Lung (tissue), 12 donors: ENCODE measurements around the gene STIM2. TPM values are rescaled to one million over a fixed set of nuclear protein-coding genes. Genes with fewer than 3 reads are reported as not detected.

Source experiments
- ATAC-seq: fragments of 200-7000 bp; cut with Tn5 transposase; one replicate; pipeline ENCODE4 v1.9.1; 2020; ENCODE audit warnings: moderate number of reproducible peaks; ENCODE audit not compliant: insufficient read depth, low FRiP score
- DNase-seq, 3 donors: peaks; one replicate each; pipeline ENCODE4 v3.0.0-alpha.2; 2013 to 2017
- H3K27ac ChIP-seq, 2 donors: one replicate each; pipeline ENCODE4 v1.5.1; 2013; ENCODE audit warnings: mild to moderate bottlenecking in 2 of 2, moderate library complexity in 2 of 2, control low read depth in 1 of 2, inconsistent platforms in 1 of 2, low read depth in 1 of 2, low read length in 1 of 2
- H3K27me3 ChIP-seq, 3 donors: one replicate each; pipeline ENCODE4 v1.5.1; 2013; ENCODE audit warnings: low read length in 2 of 3; ENCODE audit not compliant: control insufficient read depth in 3 of 3, insufficient read depth in 3 of 3
- H3K36me3 ChIP-seq, 4 donors: one replicate each; pipeline ENCODE4 v1.5.1; 2013; ENCODE audit warnings: low read length in 4 of 4, mild to moderate bottlenecking in 1 of 4, moderate library complexity in 1 of 4; ENCODE audit not compliant: control insufficient read depth in 4 of 4, insufficient read depth in 4 of 4
- H3K4me1 ChIP-seq, 5 donors: one replicate each; pipeline ENCODE4 v1.5.1; 2013; ENCODE audit warnings: low read length in 5 of 5, mild to moderate bottlenecking in 2 of 5, moderate library complexity in 1 of 5; ENCODE audit not compliant: control insufficient read depth in 5 of 5, insufficient read depth in 5 of 5
- H3K4me3 ChIP-seq: one replicate; pipeline ENCODE4 v1.5.1; 2013; ENCODE audit warnings: mild to moderate bottlenecking, control low read depth, moderate library complexity
- H3K9ac ChIP-seq, 2 donors: one replicate each; pipeline ENCODE4 v1.5.1; 2013; ENCODE audit warnings: low read length in 2 of 2, control low read depth in 1 of 2; ENCODE audit not compliant: insufficient read depth in 1 of 2
- H3K9me3 ChIP-seq, 4 donors: one replicate each; pipeline ENCODE4 v1.5.1; 2013; ENCODE audit warnings: low read length in 3 of 4, mild to moderate bottlenecking in 1 of 4, moderate library complexity in 1 of 4; ENCODE audit not compliant: control insufficient read depth in 4 of 4, insufficient read depth in 3 of 4
- CTCF ChIP-seq: IDR thresholded peaks from 2 replicates; pipeline ENCODE4 v1.5.1; 2012; ENCODE audit warnings: mild to moderate bottlenecking; ENCODE audit errors: control extremely low read depth, extremely low read depth
- WGBS, 2 donors: extraction: QIAGEN DNeasy Blood & Tissue Kit; methylation state at CpG; one replicate each; pipeline ENCODE4 v1.1.7; 2013; 5-methylcytosine and 5-hydroxymethylcytosine counted together
- polyA plus RNA-seq, 2 donors: library from polyadenylated mRNA; stranded (reverse); fragments of 200-250 nt; gene quantifications; one replicate each; pipeline ENCODE4 v1.2.1, GENCODE V29; 2013
- total RNA-seq, 2 donors: library from RNA; depleted of rRNA in 1 of 2; stranded (reverse); fragments of >200 nt in 1 of 2; gene quantifications; one replicate each; pipeline ENCODE4 v1.2.1, GENCODE V29; 2014 to 2021
- donor health status: control.
- donor health status: control.
- donor health status: Bipolar disorder and iron deficiency.
- donor health status: healthy.
- donor health status: DM: yes; HTN: yes; CAD: no.

STIM2 gene
- total and polyA plus RNA-seq, 4 donors: 12.7 to 35.5 (median 25.9) TPM

- Histone ChIP-seq H3K36me3 (no peaks in the 10 kb centered on the region), H3K9me3 (no peaks in the 10 kb centered on the region), H3K27me3 (no peaks in the 10 kb centered on the region), H3K27ac (no peak overlapping the region), H3K4me3 (no peak overlapping the region), H3K9ac (no peak overlapping the region), H3K4me1 (peaks cover 0 to 13% (median 0%) of the 10 kb centered on the region in 5 donors)
- ATAC-seq (no peak), DNase-seq (no peak)
- no peak for TF ChIP-seq CTCF
- WGBS, 2 donors: 90 to 94% methylated on average over 3 of the region's 3 CpGs
Measured at GRCh38 chr4:26937567-26937966, 76.9 kb downstream of the STIM2 start.

- no peaks in the 10 kb centered on the region for H3K27me3 ChIP-seq
- no peak for TF ChIP-seq CTCF
- WGBS, 2 donors: 58 to 82% methylated on average over 2 of the region's 2 CpGs
- no peak overlapping the region for H3K9ac ChIP-seq
- H3K36me3 ChIP-seq: no peaks in the 10 kb centered on the region
- ATAC-seq (no peak), DNase-seq (no peak)
- H3K27ac ChIP-seq: no peak overlapping the region
- H3K4me3 ChIP-seq: no peak overlapping the region
- peaks cover 0 to 13% (median 0%) of the 10 kb centered on the region in 5 donors for H3K4me1 ChIP-seq
- H3K9me3 ChIP-seq: no peaks in the 10 kb centered on the region
Measured at GRCh38 chr4:26938516-26938915, 77.9 kb downstream of the STIM2 start.

GRCh38 chr4:26941951-26942350 lies 81.3 kb downstream of the STIM2 start:
- H3K27ac ChIP-seq: no peak overlapping the region
- TF ChIP-seq CTCF: no peak
- WGBS, 2 donors: 89 to 93% methylated on average over 1 of the region's 1 CpG
- H3K9me3 ChIP-seq: no peaks in the 10 kb centered on the region
- ATAC-seq: no peak
- H3K4me3 ChIP-seq: no peak overlapping the region
- peaks cover 0 to 13% (median 0%) of the 10 kb centered on the region in 5 donors for H3K4me1 ChIP-seq
- H3K27me3 ChIP-seq: no peaks in the 10 kb centered on the region
- no peaks in the 10 kb centered on the region for H3K36me3 ChIP-seq
- no peak overlapping the region for H3K9ac ChIP-seq
- DNase-seq: no peak

- no peaks in the 10 kb centered on the region for H3K9me3 ChIP-seq
- DNase-seq (peak in 2 of 3 donors; percentile 60 to 63), ATAC-seq (no peak)
- TF ChIP-seq CTCF: no peak
- H3K9ac ChIP-seq: no peak overlapping the region
- H3K4me3 ChIP-seq: no peak overlapping the region
- H3K27me3 ChIP-seq: no peaks in the 10 kb centered on the region
- whole genome bisulfite sequencing, 2 donors: 74 to 76% methylated on average over 2 of the region's 2 CpGs
- no peaks in the 10 kb centered on the region for H3K36me3 ChIP-seq
- H3K27ac ChIP-seq: no peak overlapping the region
- H3K4me1 ChIP-seq: peaks cover 0 to 13% (median 3%) of the 10 kb centered on the region in 5 donors
Measured at GRCh38 chr4:26942871-26943270, 82.2 kb downstream of the STIM2 start.
